ENCODE data around the gene LRRC46.

DNA sequence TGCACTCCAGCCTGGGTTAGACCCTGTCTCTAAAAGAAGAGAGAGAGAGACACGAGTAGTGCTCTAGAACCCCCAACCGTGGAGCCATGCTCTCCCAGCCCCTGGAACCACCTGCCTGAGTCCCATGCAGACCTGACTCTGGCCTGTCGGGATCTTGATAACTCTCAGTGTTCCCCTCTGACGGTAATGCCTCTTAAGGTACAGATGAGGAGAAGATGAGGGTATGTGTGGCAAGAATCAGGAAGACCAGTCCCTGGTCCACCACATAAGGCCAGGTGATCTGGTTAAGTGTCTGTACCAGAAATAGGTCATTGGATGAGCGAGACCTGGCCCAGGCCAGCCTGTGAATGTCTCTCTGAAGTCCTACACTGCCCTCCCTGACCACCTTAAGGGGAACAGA, 28.3 kb upstream of the LRRC46 start:
- TF ChIP-seq EZH2 (IDR thresholded peaks at IDR 0.05; ENCODE audit: insufficient read depth, poor library complexity, severe bottlenecking) (no peak), EZH2phosphoT487 (IDR thresholded peaks at IDR 0.05; ENCODE audit: insufficient read depth, low read depth) (no peak)
